Gastroesophageal sphincter (tissue), 4 donors: ENCODE measurements around the gene ANKS6. TPM values are rescaled to one million over a fixed set of nuclear protein-coding genes. Genes with fewer than 3 reads are reported as not detected.

ENCODE experiments used
- ATAC-seq: fragments of 150-250 bp; one replicate; pipeline ENCODE4 v1.9.1; 2016; ENCODE audit warnings: mild to moderate bottlenecking, moderate library complexity
- H3K27ac ChIP-seq, 4 donors: fragments of 200-600 bp; sonication (generic) in 3 of 4; 1 replicate in 3 of 4; 2 replicates in 1 of 4; pipeline ENCODE4 v1.5.1; 2016 to 2019
- H3K27me3 ChIP-seq: fragments of 200-600 bp; sonication (generic); one replicate; pipeline ENCODE4 v1.5.1; 2019
- H3K36me3 ChIP-seq, 2 donors: fragments of 200-600 bp; sonication (generic); one replicate each; pipeline ENCODE4 v1.5.1; 2019; ENCODE audit warnings: control low read depth in 1 of 2
- H3K4me1 ChIP-seq, 3 donors: fragments of 200-600 bp; sonication (generic); 1 replicate in 2 of 3; 2 replicates in 1 of 3; pipeline ENCODE4 v1.5.1; 2016 to 2019; ENCODE audit warnings: control low read depth in 2 of 3
- H3K4me3 ChIP-seq, 2 donors: fragments of 200-600 bp; sonication (generic); one replicate each; pipeline ENCODE4 v1.5.1; 2019; ENCODE audit warnings: mild to moderate bottlenecking in 1 of 2, moderate library complexity in 1 of 2
- H3K9me3 ChIP-seq, 3 donors: fragments of 200-600 bp; sonication (generic); one replicate each; pipeline ENCODE4 v1.5.1; 2017 to 2019; ENCODE audit warnings: control low read depth in 2 of 3
- EP300 ChIP-seq: sonication (generic); formaldehyde crosslinking; IDR thresholded peaks from one replicate; pipeline ENCODE4 v1.6.1; 2017; ENCODE audit warnings: antibody characterized with exemption, mild to moderate bottlenecking
- POLR2A ChIP-seq, 2 donors: fragments of 450-650 bp; IDR thresholded peaks; one replicate each; pipeline ENCODE4 v1.6.1; 2017; ENCODE audit warnings: antibody characterized with exemption in 2 of 2, mild to moderate bottlenecking in 2 of 2, moderate library complexity in 1 of 2
- POLR2AphosphoS5 ChIP-seq: sonication (generic); formaldehyde crosslinking; IDR thresholded peaks from one replicate; pipeline ENCODE4 v1.6.1; 2017; ENCODE audit warnings: antibody characterized with exemption
- WGBS, 2 donors: methylation state at CpG; one replicate each; pipeline ENCODE4 v1.1.5; 2018; ENCODE audit warnings: low coverage in 1 of 2; 5-methylcytosine and 5-hydroxymethylcytosine counted together
- total RNA-seq, 4 donors: library from RNA; depleted of rRNA; stranded (reverse); fragments of >200 nt; gene quantifications; one replicate each; pipeline ENCODE4 v1.1.0, GENCODE V29; 2016
- TF ChIP-seq, protein P1 (sequence below), 4 experiments: fragments of 200-600 bp in 2 of 4; fragments of 450-650 bp in 2 of 4; sonication (generic) in 1 of 4; IDR thresholded peaks; one replicate each; pipeline ENCODE4 v1.5.1; 2017 to 2019; ENCODE audit warnings: antibody characterized with exemption in 4 of 4, mild to moderate bottlenecking in 2 of 4, moderate library complexity in 2 of 4

ANKS6 gene
- total RNA-seq, 4 donors from 2014 or later = 17.6 to 38.4 (median 22.8) TPM

DNA sequence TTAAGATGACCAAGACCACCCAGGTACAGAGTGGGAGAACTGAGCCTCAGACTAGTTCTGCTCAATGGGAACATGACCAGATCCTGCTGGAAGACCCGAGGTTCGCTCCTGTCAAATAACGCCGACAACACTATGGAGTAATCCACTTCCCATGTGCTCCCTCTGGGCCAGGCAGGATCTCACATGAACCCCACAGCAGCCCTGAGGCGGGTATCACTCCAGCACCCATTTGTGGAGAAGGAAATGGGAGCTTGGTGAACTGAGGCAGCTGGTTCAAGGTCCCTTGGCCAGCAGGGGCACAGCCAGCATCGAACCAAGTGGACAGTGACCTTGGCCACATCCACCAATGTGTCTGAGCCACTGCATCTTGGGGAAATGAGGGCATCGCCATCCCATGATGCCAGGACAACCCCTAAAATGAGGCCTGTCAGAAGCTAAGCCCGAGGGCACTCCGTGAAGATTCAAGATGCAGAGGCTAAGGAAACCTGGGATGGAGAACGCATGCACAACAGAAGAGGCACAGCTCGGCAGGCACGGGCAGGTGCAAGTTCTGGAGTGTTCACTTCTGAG lies 8.5 kb downstream of the ANKS6 start:
- TF ChIP-seq EP300 = no peak
- no peak for TF ChIP-seq POLR2A (IDR thresholded peaks at IDR 0.05)
- no peak for TF ChIP-seq POLR2AphosphoS5
- TF ChIP-seq, protein P1, sequence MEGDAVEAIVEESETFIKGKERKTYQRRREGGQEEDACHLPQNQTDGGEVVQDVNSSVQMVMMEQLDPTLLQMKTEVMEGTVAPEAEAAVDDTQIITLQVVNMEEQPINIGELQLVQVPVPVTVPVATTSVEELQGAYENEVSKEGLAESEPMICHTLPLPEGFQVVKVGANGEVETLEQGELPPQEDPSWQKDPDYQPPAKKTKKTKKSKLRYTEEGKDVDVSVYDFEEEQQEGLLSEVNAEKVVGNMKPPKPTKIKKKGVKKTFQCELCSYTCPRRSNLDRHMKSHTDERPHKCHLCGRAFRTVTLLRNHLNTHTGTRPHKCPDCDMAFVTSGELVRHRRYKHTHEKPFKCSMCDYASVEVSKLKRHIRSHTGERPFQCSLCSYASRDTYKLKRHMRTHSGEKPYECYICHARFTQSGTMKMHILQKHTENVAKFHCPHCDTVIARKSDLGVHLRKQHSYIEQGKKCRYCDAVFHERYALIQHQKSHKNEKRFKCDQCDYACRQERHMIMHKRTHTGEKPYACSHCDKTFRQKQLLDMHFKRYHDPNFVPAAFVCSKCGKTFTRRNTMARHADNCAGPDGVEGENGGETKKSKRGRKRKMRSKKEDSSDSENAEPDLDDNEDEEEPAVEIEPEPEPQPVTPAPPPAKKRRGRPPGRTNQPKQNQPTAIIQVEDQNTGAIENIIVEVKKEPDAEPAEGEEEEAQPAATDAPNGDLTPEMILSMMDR (IDR thresholded peaks at IDR 0.05) = no peak
- no peak overlapping the region for H3K4me3 ChIP-seq
- WGBS, 2 donors = 80% methylated on average over 1 of the region's 12 CpGs; no CpG with 5 or more reads in 1 of the 2 donors
- no peak overlapping the region for H3K27ac ChIP-seq
- peaks cover 0 to 43% of the 10 kb centered on the region in 2 donors for H3K36me3 ChIP-seq
- H3K27me3 ChIP-seq = no peaks in the 10 kb centered on the region
- no peak for ATAC-seq
- peaks cover 0 to 19% (median 0%) of the 10 kb centered on the region in 3 donors for H3K4me1 ChIP-seq
- no peaks in the 10 kb centered on the region for H3K9me3 ChIP-seq

DNA sequence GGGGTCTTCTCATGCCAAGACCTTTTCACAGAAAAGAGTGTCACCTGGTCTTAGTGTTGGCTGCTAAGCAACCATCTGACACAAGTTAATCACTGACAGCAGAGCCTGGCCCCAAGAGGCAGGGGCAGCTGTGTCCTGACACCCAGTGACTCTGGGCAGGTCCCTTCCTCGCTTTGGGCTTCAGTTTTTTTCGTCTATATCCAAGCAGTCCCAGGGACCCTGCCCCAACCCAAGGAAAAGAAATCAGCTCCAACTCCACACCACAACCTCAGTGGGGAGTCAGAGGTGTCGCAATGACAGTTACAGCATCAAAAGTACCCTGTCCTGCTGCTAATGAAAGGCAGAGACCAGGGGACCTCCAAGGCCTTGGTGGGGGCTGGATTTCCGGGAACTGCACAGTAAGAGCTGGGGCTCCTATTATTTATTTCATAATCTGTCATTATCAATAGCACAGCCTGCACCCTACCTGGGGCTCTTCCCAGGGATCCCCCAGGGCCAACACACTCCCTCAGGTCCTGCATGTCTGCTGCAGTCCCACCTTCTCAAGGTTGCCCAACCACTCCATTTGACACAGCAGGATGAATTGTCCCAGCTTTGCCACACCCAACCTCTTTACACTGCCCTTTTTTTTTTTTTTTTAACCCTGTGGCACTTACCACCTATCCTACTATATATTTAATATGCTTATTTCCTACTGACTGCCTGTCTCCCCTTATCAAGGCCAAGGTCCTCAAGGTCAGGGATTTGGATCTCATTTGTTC lies 9.4 kb downstream of the ANKS6 start:
- no peaks in the 10 kb centered on the region for H3K27me3 ChIP-seq
- H3K36me3 ChIP-seq = peaks cover 0 to 52% of the 10 kb centered on the region in 2 donors
- ATAC-seq = no peak
- H3K27ac ChIP-seq = no peak overlapping the region
- no peaks in the 10 kb centered on the region for H3K9me3 ChIP-seq
- H3K4me1 ChIP-seq = peaks cover 0 to 15% (median 0%) of the 10 kb centered on the region in 3 donors
- 78 to 100% methylated on average over 2 to 3 of the region's 4 CpGs for WGBS, 2 donors
- H3K4me3 ChIP-seq = no peak overlapping the region
- TF ChIP-seq POLR2AphosphoS5 = no peak
- TF ChIP-seq POLR2A (IDR thresholded peaks at IDR 0.05) = no peak
- TF ChIP-seq EP300 = no peak
- TF ChIP-seq, protein P1 (IDR thresholded peaks at IDR 0.05) = no peak

DNA sequence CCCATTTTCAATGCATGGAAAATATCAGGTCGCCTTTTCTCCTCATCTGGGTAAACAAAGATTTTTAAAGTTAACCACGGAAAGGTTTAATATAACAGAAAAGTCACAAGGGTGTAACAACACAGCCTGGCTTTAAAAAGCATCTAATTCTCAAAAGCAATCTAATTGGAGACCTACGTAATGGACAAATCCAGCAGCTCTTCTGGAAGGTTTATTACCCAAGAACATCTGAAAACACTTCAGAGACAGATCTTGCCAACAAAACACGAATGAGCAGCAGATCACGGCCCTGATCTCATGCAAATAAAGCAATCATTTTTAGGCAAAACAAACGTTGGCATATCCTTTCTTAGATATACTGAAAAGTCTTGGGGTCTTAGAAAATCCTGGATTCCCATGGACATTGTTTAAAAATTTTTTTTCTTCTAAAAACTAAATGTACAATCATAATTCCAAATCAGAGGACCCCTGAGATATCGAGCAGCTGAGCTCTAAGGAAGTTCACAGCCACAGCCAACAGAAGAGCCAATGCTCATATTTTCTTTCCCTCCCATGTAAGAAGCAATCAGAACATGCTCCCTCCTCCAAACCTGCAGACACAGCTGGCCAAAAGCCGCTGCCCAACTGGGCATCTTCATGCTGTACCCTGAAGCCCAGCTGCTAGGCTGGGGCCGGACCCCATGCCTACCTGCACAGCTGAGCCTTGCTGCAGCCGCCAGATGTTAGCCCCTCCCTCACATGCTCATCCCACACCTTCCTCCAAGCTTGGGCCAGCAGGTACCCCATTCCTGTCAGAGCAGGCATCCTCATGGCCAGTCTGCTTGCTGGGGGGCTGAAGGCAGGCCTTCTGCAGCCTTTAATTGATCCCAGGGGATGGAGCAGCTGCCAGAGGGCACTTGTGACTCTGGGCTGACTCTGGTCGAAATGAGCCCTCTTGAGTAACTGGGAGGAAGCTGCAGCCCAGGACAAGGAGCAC lies 11.2 kb downstream of the ANKS6 start:
- Histone ChIP-seq H3K9me3 (no peaks in the 10 kb centered on the region), H3K4me3 (no peak overlapping the region), H3K27me3 (no peaks in the 10 kb centered on the region), H3K27ac (no peak overlapping the region), H3K4me1 (no peaks in the 10 kb centered on the region), H3K36me3 (peaks cover 0 to 66% of the 10 kb centered on the region in 2 donors)
- 60 to 61% methylated on average over 5 to 7 of the region's 11 CpGs for WGBS, 2 donors
- no peak for TF ChIP-seq POLR2A (IDR thresholded peaks at IDR 0.05)
- ATAC-seq = peak; percentile 23

DNA sequence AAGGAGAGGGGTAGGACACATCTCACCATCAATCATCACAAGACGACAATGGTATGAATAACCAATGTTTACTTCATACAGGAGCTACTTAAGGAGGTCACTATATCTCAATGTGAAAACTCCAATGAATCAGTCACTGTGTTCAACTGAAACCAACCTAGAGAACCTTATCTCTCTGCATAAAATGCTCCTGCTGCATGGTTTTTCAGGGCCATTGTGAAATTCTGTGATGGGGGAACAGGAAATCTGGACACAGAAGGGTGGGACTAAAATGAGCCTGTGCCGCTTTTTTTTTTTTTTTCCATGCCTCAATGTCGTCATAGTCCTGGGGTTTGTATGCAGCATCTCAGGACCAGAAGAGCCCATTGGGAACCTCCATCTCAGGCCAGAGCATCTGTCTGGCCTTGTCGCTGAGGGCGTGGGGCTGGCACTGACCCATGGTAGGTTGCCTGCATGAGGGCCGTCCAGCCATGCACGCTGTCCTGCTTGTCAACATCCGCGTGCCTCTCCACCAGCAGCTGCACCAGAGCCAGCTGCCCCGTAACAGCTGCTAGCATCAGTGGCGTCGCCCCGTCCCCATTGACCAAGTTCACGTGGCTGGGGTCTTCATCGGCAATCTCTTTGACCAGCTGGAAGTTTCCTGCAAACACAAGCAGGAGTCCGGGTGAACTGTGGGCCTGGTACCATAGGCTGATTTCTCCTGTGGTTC lies 12.7 kb downstream of the ANKS6 start:
- 79 to 96% methylated on average over 3 to 14 of the region's 16 CpGs for WGBS, 2 donors
- no peak overlapping the region for H3K27ac ChIP-seq
- no peaks in the 10 kb centered on the region for H3K9me3 ChIP-seq
- no peak for TF ChIP-seq POLR2AphosphoS5
- peaks cover 0 to 67% of the 10 kb centered on the region in 2 donors for H3K36me3 ChIP-seq
- no peaks in the 10 kb centered on the region for H3K27me3 ChIP-seq
- no peaks in the 10 kb centered on the region for H3K4me1 ChIP-seq
- ATAC-seq = no peak
- no peak overlapping the region for H3K4me3 ChIP-seq

DNA sequence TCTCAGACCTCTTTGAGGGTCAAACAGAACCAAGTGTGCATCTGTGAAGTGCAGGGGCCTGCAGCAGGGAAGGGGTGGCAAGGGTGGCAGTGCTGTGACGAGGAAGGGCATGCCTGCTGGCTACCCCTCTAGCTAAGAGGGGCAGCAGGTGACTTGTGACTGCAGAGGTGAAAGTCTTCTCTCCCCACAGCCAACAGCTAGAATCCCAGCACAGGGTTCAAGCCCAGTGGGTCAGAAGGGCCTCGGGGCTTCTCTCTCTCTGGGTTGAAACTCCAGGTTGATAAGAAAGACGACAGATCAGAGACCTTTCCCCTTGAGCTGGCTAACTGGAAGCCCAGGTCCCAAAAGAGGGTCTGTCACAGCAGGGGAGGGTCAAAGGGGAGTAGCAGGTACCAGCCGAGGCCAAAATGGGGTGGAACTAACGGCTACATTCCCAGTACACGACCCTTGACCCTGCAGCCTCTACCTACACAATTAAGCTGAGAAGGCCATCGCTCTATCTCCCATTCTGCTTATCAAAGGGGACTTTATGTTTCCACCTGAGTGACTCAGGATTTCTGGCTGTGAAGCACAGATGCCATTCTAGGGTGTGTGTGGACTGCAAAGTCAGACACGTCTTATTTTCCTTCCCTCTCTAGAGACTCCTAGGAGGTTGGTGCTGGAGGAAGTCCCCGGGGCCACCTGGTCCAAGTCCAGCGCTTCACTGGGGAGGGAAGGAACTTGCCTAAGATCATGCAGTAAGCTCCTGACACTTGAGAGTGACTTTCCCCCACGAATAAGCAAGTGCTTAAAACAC lies 14.6 kb downstream of the ANKS6 start:
- no peaks in the 10 kb centered on the region for H3K9me3 ChIP-seq
- no peak overlapping the region for H3K4me3 ChIP-seq
- ATAC-seq = no peak
- H3K4me1 ChIP-seq = no peaks in the 10 kb centered on the region
- H3K27ac ChIP-seq = no peak overlapping the region
- no peak for TF ChIP-seq POLR2A (IDR thresholded peaks at IDR 0.05)
- no peak for TF ChIP-seq POLR2AphosphoS5
- TF ChIP-seq, protein P1 (IDR thresholded peaks at IDR 0.05) = no peak
- TF ChIP-seq EP300 = no peak
- H3K27me3 ChIP-seq = no peaks in the 10 kb centered on the region
- H3K36me3 ChIP-seq = peaks cover 0 to 77% of the 10 kb centered on the region in 2 donors
- 86 to 95% methylated on average over 3 to 4 of the region's 11 CpGs for WGBS, 2 donors
